HG03521 (cell line): ENCODE measurements around the gene BRDT.

Experiments
- ATAC-seq: cut with Tn5 transposase; IDR thresholded peaks from one replicate; pipeline ENCODE4 v1.9.1; 2021; ENCODE audit warnings: mild to moderate bottlenecking, moderate library complexity; ENCODE audit not compliant: unreplicated experiment

Gene BRDT

GRCh38 chr1:91949356-91949699, at the start of gene BRDT:
BRDT (plus strand) TSS chr1:91949401; CDS start chr1:91962755, 13,354 bp downstream.
- no peak for ATAC-seq

GRCh38 chr1:91900562-91900961, 48.6 kb upstream of the BRDT start:
- ATAC-seq: no peak

GRCh38 chr1:91901231-91901630, 48.0 kb upstream of the BRDT start:
- no peak for ATAC-seq

- no peak for ATAC-seq
Observed at GRCh38 chr1:91912266-91912665, 36.9 kb upstream of the BRDT start.

- no peak for ATAC-seq
Observed at GRCh38 chr1:91913018-91913417, 36.2 kb upstream of the BRDT start.

- no peak for ATAC-seq
Observed at GRCh38 chr1:91916046-91916445, 33.2 kb upstream of the BRDT start.

- no peak for ATAC-seq
Observed at GRCh38 chr1:91916811-91917460, 32.3 kb upstream of the BRDT start.

- no peak for ATAC-seq
Observed at GRCh38 chr1:91919962-91920361, 29.2 kb upstream of the BRDT start.

- no peak for ATAC-seq
Observed at GRCh38 chr1:91924146-91924545, 25.1 kb upstream of the BRDT start.

- no peak for ATAC-seq
Observed at GRCh38 chr1:91925644-91926435, 23.4 kb upstream of the BRDT start.

- no peak for ATAC-seq
Observed at GRCh38 chr1:91928026-91928425, 21.2 kb upstream of the BRDT start.

GRCh38 chr1:91929250-91929649, 20.0 kb upstream of the BRDT start:
- ATAC-seq: no peak

GRCh38 chr1:91937613-91938012, 11.6 kb upstream of the BRDT start:
- ATAC-seq: no peak

GRCh38 chr1:91940496-91940895, 8.7 kb upstream of the BRDT start:
- ATAC-seq: no peak

- no peak for ATAC-seq
Observed at GRCh38 chr1:91944087-91944486, 5.1 kb upstream of the BRDT start.

- no peak for ATAC-seq
Observed at GRCh38 chr1:91948097-91948496, 1.1 kb upstream of the BRDT start.

GRCh38 chr1:91948501-91949355, 473 bp upstream of the BRDT start:
- no peak for ATAC-seq

- ATAC-seq: no peak
Observed at GRCh38 chr1:91952187-91952586, 3.0 kb downstream of the BRDT start.

- no peak for ATAC-seq
Observed at GRCh38 chr1:91958926-91959325, 9.7 kb downstream of the BRDT start.

- no peak for ATAC-seq
Observed at GRCh38 chr1:91968334-91968733, 19.1 kb downstream of the BRDT start.

- no peak for ATAC-seq
Observed at GRCh38 chr1:91979383-91979782, 30.2 kb downstream of the BRDT start.

GRCh38 chr1:91980663-91981062, 31.5 kb downstream of the BRDT start:
- no peak for ATAC-seq
